Mesendoderm (in vitro differentiated cells): Measurements from ENCODE around the gene TRMT11.

Experiments used
- DNase-seq: peaks from one replicate; pipeline ENCODE4 v3.0.0; 2013
- H2AK5ac ChIP-seq: 2 replicates; pipeline ENCODE4 v1.6.1; 2013; ENCODE audit warnings: low read length, inconsistent platforms
- H2BK120ac ChIP-seq: 2 replicates; pipeline ENCODE4 v1.6.1; 2013; ENCODE audit warnings: low read depth, mild to moderate bottlenecking, low read length, moderate library complexity, mixed read lengths
- H2BK15ac ChIP-seq: replicated peaks from 2 replicates; pipeline ENCODE4 v1.6.1; 2013; ENCODE audit warnings: low read depth, mild to moderate bottlenecking, moderate library complexity
- H2BK5ac ChIP-seq: 2 replicates; pipeline ENCODE4 v1.6.1; 2013; ENCODE audit warnings: low read length, inconsistent platforms
- H3K18ac ChIP-seq: 2 replicates; pipeline ENCODE4 v1.6.1; 2013; ENCODE audit warnings: mild to moderate bottlenecking, low read length, mixed read lengths
- H3K23ac ChIP-seq: one replicate; pipeline ENCODE4 v1.6.1; 2013; ENCODE audit warnings: low read length
- H3K27ac ChIP-seq: 2 replicates; pipeline ENCODE4 v1.5.1; 2013; ENCODE audit warnings: low read depth, mild to moderate bottlenecking, inconsistent platforms, low read length, moderate library complexity
- H3K27me3 ChIP-seq: 2 replicates; pipeline ENCODE4 v1.6.1; 2013; ENCODE audit warnings: low read length, control low read depth, mild to moderate bottlenecking, inconsistent platforms; ENCODE audit not compliant: insufficient read depth, poor library complexity
- H3K36me3 ChIP-seq: 2 replicates; pipeline ENCODE4 v1.6.1; 2013; ENCODE audit warnings: low read length, inconsistent platforms; ENCODE audit not compliant: control insufficient read depth, insufficient read depth
- H3K4ac ChIP-seq: one replicate; pipeline ENCODE4 v1.6.1; 2013; ENCODE audit warnings: low read depth, mild to moderate bottlenecking, low read length, moderate library complexity
- H3K4me1 ChIP-seq: 2 replicates; pipeline ENCODE4 v1.6.1; 2013; ENCODE audit warnings: low read depth, low read length, inconsistent platforms; ENCODE audit not compliant: control insufficient read depth
- H3K4me2 ChIP-seq: 2 replicates; pipeline ENCODE4 v1.6.1; 2013; ENCODE audit warnings: low read length
- H3K4me3 ChIP-seq: 2 replicates; pipeline ENCODE4 v1.5.1; 2013; ENCODE audit warnings: mild to moderate bottlenecking, low read length
- H3K56ac ChIP-seq: one replicate; pipeline ENCODE4 v1.6.1; 2013; ENCODE audit warnings: low read length
- H3K79me1 ChIP-seq: 2 replicates; pipeline ENCODE4 v1.6.1; 2013; ENCODE audit warnings: low read length, inconsistent platforms
- H3K79me2 ChIP-seq: 2 replicates; pipeline ENCODE4 v1.6.1; 2013; ENCODE audit warnings: mild to moderate bottlenecking, low read length; ENCODE audit not compliant: control insufficient read depth, insufficient read depth
- H3K9ac ChIP-seq: 2 replicates; pipeline ENCODE4 v1.6.1; 2013; ENCODE audit warnings: low read length, inconsistent platforms
- H4K5ac ChIP-seq: one replicate; pipeline ENCODE4 v1.6.1; 2013; ENCODE audit warnings: low read length
- H4K8ac ChIP-seq: one replicate; pipeline ENCODE4 v1.6.1; 2013; ENCODE audit warnings: low read depth, mild to moderate bottlenecking, control low read depth, low read length, moderate library complexity
- WGBS: extraction: QIAGEN DNeasy Blood & Tissue Kit; methylation state at CpG from one replicate; pipeline ENCODE4 v1.1.7; 2013; ENCODE audit warnings: low lambda C conversion rate, missing lambda C conversion rate; ENCODE audit not compliant: insufficient coverage; ENCODE audit errors: extremely low coverage; 5-methylcytosine and 5-hydroxymethylcytosine counted together

Gene TRMT11

DNA sequence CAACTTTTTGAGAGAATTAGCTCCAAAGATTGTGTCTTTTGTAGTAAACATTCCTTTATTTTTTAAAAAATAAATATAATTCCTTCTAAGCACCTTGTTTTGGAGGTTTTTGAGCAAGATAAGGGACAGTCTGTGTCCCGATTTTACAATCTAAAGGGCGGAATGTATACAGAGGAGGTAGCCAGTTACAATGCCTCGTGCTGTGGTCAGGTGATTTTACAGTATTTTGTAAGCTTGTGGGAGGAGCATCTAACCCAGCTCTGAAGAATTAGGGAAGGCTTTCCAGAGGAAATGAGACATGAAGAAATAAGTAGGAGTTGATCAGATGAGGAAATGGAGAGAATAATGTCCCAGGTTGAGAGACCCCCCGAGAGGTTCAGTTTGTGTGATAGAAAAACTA lies 28.5 kb upstream of the TRMT11 start:
- no peaks in the 10 kb centered on the region for H3K79me2 ChIP-seq
- H2BK15ac ChIP-seq: no peak overlapping the region
- H4K5ac ChIP-seq: no peak overlapping the region
- H3K23ac ChIP-seq: no peak overlapping the region
- no peaks in the 10 kb centered on the region for H3K27me3 ChIP-seq
- H3K18ac ChIP-seq: no peak overlapping the region
- no peaks in the 10 kb centered on the region for H3K36me3 ChIP-seq
- no peak overlapping the region for H3K56ac ChIP-seq
- WGBS: no CpG with 5 or more reads among the region's 4 CpGs
- H2AK5ac ChIP-seq: no peak overlapping the region
- H2BK120ac ChIP-seq: no peak overlapping the region
- peaks cover 3% of the 10 kb centered on the region for H3K4me1 ChIP-seq
- H2BK5ac ChIP-seq: no peak overlapping the region
- H3K4me2 ChIP-seq: no peak overlapping the region
- H3K79me1 ChIP-seq: no peaks in the 10 kb centered on the region
- H3K27ac ChIP-seq: no peak overlapping the region
- no peak overlapping the region for H4K8ac ChIP-seq
- no peak overlapping the region for H3K4me3 ChIP-seq
- no peak overlapping the region for H3K9ac ChIP-seq
- no peak overlapping the region for H3K4ac ChIP-seq
- DNase-seq: no peak

DNA sequence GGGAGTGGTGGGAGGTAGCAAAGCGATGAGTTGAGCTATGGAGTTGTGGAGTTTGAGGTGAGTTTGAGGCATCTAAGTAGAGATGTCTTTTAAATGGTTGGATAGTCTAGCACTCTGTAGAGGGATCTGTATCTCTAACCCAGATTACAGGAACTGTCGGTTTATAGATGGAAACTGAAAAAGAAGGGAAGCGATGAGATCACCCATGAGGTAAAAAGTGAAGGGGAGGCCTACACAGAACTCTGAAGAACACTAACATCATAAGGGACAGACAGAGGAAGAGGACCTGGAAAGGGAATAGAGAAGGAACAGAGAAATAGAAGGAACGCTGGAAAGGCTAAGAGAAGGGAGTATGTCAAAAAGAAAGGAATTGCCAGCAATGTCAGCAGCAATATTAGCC lies 27.3 kb upstream of the TRMT11 start:
- Histone ChIP-seq H3K4me2 (no peak overlapping the region), H3K36me3 (no peaks in the 10 kb centered on the region), H2BK120ac (no peak overlapping the region), H3K79me2 (no peaks in the 10 kb centered on the region), H3K4me3 (no peak overlapping the region), H2AK5ac (no peak overlapping the region), H3K9ac (no peak overlapping the region), H3K27me3 (no peaks in the 10 kb centered on the region), H2BK5ac (no peak overlapping the region), H2BK15ac (no peak overlapping the region), H4K8ac (no peak overlapping the region), H3K27ac (no peak overlapping the region), H4K5ac (no peak overlapping the region), H3K4ac (no peak overlapping the region), H3K79me1 (no peaks in the 10 kb centered on the region), H3K56ac (peak overlapping the region; percentile 28), H3K4me1 (peaks cover 4% of the 10 kb centered on the region), H3K23ac (no peak overlapping the region), H3K18ac (no peak overlapping the region)
- no CpG with 5 or more reads among the region's 4 CpGs for WGBS
- no peak for DNase-seq

DNA sequence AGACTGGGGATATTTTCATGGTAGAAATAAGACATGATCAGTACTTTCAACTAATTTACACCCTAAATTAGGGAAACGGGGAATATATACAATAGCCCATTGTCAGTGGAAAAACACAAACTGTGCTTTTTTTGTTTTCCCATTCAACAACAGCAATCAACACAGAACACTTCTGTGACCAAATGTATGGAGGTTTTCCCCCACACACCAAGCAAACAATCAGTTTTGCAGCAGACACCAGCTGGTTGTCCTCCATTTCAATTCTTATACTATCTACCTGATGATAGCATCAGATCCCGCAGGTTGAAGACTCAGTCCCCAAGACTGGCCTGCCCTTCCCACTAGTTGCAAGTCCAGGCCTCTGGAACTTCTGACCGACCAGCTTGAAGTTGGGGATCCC lies 25.2 kb upstream of the TRMT11 start:
- DNase-seq: no peak
- Histone ChIP-seq H3K79me2 (no peaks in the 10 kb centered on the region), H3K4me3 (no peak overlapping the region), H2BK120ac (no peak overlapping the region), H3K27me3 (no peaks in the 10 kb centered on the region), H3K56ac (no peak overlapping the region), H4K5ac (no peak overlapping the region), H2AK5ac (no peak overlapping the region), H2BK15ac (no peak overlapping the region), H3K79me1 (no peaks in the 10 kb centered on the region), H2BK5ac (no peak overlapping the region), H3K4me1 (peaks cover 2% of the 10 kb centered on the region), H3K4ac (no peak overlapping the region), H3K36me3 (no peaks in the 10 kb centered on the region), H3K27ac (no peak overlapping the region), H4K8ac (no peak overlapping the region), H3K4me2 (no peak overlapping the region), H3K9ac (no peak overlapping the region), H3K18ac (no peak overlapping the region), H3K23ac (no peak overlapping the region)
- no CpG with 5 or more reads among the region's 3 CpGs for WGBS

DNA sequence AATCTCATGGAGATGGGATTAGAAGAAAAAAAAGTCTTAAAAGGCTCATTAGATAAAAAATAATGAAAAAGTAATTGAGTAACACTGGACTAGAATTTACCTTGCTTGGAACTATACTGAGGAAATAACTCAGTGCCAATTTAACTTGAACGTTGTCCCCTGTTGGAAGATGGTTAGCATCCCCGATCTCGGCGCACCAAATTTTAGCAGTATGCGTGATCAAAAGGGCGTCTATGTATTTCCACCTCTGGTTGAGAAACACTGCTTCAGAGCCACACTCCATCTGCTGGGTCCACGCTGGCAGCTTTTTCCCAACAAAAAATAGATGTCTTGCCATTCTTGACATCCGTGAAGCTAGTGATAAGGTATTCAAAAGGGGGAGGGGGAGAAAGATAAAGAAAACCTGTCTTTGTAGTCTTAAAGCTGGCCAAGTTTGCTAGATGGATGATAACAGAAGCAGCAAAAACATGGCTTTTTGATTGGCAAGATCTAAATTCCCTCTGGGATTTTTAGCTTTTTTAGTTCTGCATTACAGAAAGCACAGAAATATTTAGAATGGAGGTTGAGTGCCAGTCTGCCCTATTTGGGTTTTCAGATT lies 23.3 kb upstream of the TRMT11 start:
- Histone ChIP-seq H2BK120ac (no peak overlapping the region), H3K36me3 (no peaks in the 10 kb centered on the region), H3K27me3 (no peaks in the 10 kb centered on the region), H3K9ac (no peak overlapping the region), H3K4me3 (no peak overlapping the region), H3K79me2 (no peaks in the 10 kb centered on the region), H3K27ac (no peak overlapping the region), H3K4me1 (peaks cover 2% of the 10 kb centered on the region), H4K5ac (no peak overlapping the region), H3K4ac (no peak overlapping the region), H3K79me1 (no peaks in the 10 kb centered on the region), H4K8ac (no peak overlapping the region), H3K56ac (no peak overlapping the region), H2AK5ac (no peak overlapping the region), H2BK15ac (no peak overlapping the region), H2BK5ac (no peak overlapping the region), H3K18ac (no peak overlapping the region), H3K4me2 (no peak overlapping the region), H3K23ac (no peak overlapping the region)
- no CpG with 5 or more reads among the region's 8 CpGs for WGBS
- DNase-seq: peak; percentile 55

DNA sequence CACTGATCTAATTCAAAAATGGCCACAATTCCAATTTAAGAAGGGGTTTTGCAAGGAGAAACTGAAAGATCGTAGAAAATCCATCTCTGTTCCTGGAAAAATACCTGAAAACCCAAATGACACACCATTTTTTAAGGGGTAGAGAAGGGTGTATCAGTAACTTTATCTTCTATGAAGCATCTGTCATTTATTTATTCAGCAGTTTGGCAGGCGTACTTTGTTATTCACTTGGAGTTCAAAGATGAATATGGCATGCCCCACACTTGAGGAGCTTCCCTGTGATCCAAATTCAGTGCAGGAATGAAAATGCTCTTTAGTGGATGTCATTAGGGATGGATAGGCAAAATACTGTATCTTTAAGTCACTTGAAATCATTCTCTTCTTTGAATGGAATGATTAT lies 22.5 kb upstream of the TRMT11 start:
- Histone ChIP-seq H3K79me1 (no peaks in the 10 kb centered on the region), H3K56ac (no peak overlapping the region), H4K5ac (no peak overlapping the region), H3K27ac (no peak overlapping the region), H3K79me2 (no peaks in the 10 kb centered on the region), H3K4ac (no peak overlapping the region), H2BK120ac (no peak overlapping the region), H4K8ac (no peak overlapping the region), H3K23ac (no peak overlapping the region), H3K27me3 (no peaks in the 10 kb centered on the region), H2BK15ac (no peak overlapping the region), H3K4me2 (no peak overlapping the region), H3K4me1 (peaks cover 2% of the 10 kb centered on the region), H3K4me3 (no peak overlapping the region), H3K18ac (no peak overlapping the region), H2AK5ac (no peak overlapping the region), H2BK5ac (no peak overlapping the region), H3K36me3 (no peaks in the 10 kb centered on the region), H3K9ac (no peak overlapping the region)
- no CpG with 5 or more reads among the region's 2 CpGs for WGBS
- no peak for DNase-seq

DNA sequence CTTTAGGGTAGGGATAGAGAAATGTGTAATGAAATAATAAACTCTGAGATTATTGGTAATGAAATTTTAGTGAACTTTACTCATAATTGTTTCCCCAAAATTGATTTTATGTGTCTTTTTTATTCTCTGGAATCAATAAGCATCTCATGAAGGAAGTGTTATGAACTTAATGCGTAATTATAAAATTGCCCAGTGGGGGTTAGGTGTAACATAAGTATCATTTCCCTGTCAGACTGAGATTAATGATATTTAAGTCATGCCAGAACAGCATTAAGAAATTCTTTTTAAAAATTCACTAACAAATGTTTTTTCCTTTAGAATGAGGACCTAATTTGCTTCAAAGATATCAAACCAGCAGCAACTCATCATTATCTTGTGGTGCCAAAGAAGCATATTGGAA lies 19.8 kb upstream of the TRMT11 start:
- H3K27ac ChIP-seq: no peak overlapping the region
- WGBS: no CpG with 5 or more reads among the region's 1 CpG
- no peak overlapping the region for H3K56ac ChIP-seq

More for the DNA sequence above, 19.8 kb upstream of the TRMT11 start:
- Histone ChIP-seq H2BK120ac (no peak overlapping the region), H2AK5ac (no peak overlapping the region), H3K23ac (no peak overlapping the region), H3K18ac (no peak overlapping the region), H3K27me3 (no peaks in the 10 kb centered on the region), H3K4me3 (no peak overlapping the region), H4K5ac (no peak overlapping the region), H3K4ac (no peak overlapping the region), H3K4me2 (no peak overlapping the region), H3K4me1 (peaks cover 2% of the 10 kb centered on the region), H2BK5ac (no peak overlapping the region), H3K79me1 (no peaks in the 10 kb centered on the region), H3K36me3 (no peaks in the 10 kb centered on the region), H4K8ac (no peak overlapping the region), H3K9ac (no peak overlapping the region), H3K79me2 (no peaks in the 10 kb centered on the region), H2BK15ac (no peak overlapping the region)
- no peak for DNase-seq
